Measurements from ENCODE around the gene SLC30A10.
A peak's percentile ranks its signal among the peaks of the same experiment; 100 is the strongest.
"Not testable (repeated sequence)": the region's sequence is repeated elsewhere in the genome, so short reads cannot be mapped to it uniquely, and the experiment has no call there.

SLC30A10 gene

DNA sequence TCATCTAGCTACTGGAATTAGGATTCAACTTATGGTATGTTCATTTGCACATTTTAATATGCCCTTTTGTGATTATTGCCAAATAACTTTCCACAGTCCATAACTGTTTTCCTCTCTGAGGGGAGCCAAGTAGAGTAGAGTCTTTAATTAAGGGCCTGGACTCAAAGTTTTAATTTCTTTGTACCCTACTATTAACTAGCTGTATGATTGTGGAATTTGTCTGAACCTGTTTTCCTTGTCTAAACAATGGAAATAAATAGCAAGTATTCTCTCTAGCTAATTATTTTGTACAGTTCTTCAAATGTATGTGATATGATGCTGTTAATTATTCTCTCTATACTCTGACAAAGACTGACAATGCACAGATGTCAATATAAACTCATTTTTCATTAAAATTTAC, 24.0 kb upstream of the SLC30A10 start:
- no peaks in the 10 kb centered on the region for H3K9me3 ChIP-seq (replicated peaks; ENCODE audit: low read length)
- H3K4me2 ChIP-seq (ENCODE audit: low read length): no peak overlapping the region
- no peaks in the 10 kb centered on the region for H3K36me3 ChIP-seq (ENCODE audit: insufficient read depth, low read length)
- no peaks in the 10 kb centered on the region for H3K27me3 ChIP-seq (ENCODE audit: control insufficient read depth, insufficient read depth, low read length)
- H3K9ac ChIP-seq (ENCODE audit: low read depth, low read length): no peak overlapping the region
- H3K4me3 ChIP-seq (ENCODE audit: low read length): no peak overlapping the region
- no peaks in the 10 kb centered on the region for H3K4me1 ChIP-seq (ENCODE audit: control insufficient read depth, insufficient read depth, low read length)

DNA sequence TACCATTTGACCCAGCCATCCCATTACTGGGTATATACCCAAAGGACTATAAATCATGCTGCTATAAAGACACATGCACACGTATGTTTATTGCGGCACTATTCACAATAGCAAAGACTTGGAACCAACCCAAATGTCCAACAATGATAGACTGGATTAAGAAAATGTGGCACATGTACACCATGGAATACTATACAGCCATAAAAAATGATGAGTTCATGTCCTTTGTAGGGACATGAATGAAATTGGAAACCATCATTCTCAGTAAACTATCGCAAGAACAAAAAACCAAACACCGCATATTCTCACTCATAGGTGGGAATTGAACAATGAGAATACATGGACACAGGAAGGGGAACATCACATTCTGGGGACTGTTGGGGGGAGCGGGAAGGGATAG, 20.9 kb upstream of the SLC30A10 start:
- H3K4me1 ChIP-seq (ENCODE audit: control insufficient read depth, insufficient read depth, low read length); H3K27me3 ChIP-seq (ENCODE audit: control insufficient read depth, insufficient read depth, low read length); H3K4me3 ChIP-seq (ENCODE audit: low read length); H3K9me3 ChIP-seq (replicated peaks; ENCODE audit: low read length); H3K4me2 ChIP-seq (ENCODE audit: low read length); H3K9ac ChIP-seq (ENCODE audit: low read depth, low read length); H3K36me3 ChIP-seq (ENCODE audit: insufficient read depth, low read length): not testable (repeated sequence)

DNA sequence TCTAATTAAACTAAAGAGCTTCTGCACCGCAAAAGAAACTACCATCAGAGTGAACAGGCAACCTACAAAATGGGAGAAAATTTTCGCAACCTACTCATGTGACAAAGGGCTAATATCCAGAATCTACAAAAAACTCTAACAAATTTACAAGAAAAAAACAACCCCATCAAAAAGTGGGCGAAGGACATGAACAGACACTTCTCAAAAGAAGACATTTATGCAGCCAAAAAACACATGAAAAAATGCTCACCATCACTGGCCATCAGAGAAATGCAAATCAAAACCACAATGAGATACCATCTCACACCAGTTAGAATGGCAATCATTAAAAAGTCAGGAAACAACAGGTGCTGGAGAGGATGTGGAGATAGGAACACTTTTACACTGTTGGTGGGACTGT, 20.4 kb upstream of the SLC30A10 start:
- not testable (repeated sequence) for H3K4me1 ChIP-seq (ENCODE audit: control insufficient read depth, insufficient read depth, low read length); H3K9me3 ChIP-seq (replicated peaks; ENCODE audit: low read length)

DNA sequence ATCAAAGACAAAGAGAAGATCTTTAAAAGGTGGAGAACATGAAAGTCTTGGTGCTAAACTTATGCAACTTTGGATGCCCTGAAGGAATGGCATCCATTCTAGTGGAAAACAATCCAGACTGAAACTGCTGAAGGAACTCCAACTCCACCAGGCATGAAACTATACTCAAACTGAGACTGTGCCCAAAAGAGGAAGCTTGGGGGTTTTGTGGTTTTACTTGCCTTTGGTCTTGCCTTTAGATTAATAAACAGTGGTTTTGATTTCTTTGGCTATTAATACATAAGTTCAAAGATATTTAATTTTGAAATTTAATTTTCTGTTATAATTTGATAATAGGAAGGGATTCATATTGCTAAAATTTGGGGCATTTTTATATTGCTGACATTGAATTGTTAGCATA, 17.4 kb upstream of the SLC30A10 start:
- peaks cover 7% of the 10 kb centered on the region for H3K27me3 ChIP-seq (ENCODE audit: control insufficient read depth, insufficient read depth, low read length)
- H3K9me3 ChIP-seq (replicated peaks; ENCODE audit: low read length): no peaks in the 10 kb centered on the region
- H3K4me3 ChIP-seq (ENCODE audit: low read length): no peak overlapping the region
- H3K4me1 ChIP-seq (ENCODE audit: control insufficient read depth, insufficient read depth, low read length): no peaks in the 10 kb centered on the region
- no peak overlapping the region for H3K9ac ChIP-seq (ENCODE audit: low read depth, low read length)
- H3K4me2 ChIP-seq (ENCODE audit: low read length): no peak overlapping the region
- H3K36me3 ChIP-seq (ENCODE audit: insufficient read depth, low read length): no peaks in the 10 kb centered on the region

More for the DNA sequence above, 20.4 kb upstream of the SLC30A10 start:
- H3K4me3 ChIP-seq (ENCODE audit: low read length); H3K9ac ChIP-seq (ENCODE audit: low read depth, low read length); H3K27me3 ChIP-seq (ENCODE audit: control insufficient read depth, insufficient read depth, low read length); H3K4me2 ChIP-seq (ENCODE audit: low read length); H3K36me3 ChIP-seq (ENCODE audit: insufficient read depth, low read length): not testable (repeated sequence)

DNA sequence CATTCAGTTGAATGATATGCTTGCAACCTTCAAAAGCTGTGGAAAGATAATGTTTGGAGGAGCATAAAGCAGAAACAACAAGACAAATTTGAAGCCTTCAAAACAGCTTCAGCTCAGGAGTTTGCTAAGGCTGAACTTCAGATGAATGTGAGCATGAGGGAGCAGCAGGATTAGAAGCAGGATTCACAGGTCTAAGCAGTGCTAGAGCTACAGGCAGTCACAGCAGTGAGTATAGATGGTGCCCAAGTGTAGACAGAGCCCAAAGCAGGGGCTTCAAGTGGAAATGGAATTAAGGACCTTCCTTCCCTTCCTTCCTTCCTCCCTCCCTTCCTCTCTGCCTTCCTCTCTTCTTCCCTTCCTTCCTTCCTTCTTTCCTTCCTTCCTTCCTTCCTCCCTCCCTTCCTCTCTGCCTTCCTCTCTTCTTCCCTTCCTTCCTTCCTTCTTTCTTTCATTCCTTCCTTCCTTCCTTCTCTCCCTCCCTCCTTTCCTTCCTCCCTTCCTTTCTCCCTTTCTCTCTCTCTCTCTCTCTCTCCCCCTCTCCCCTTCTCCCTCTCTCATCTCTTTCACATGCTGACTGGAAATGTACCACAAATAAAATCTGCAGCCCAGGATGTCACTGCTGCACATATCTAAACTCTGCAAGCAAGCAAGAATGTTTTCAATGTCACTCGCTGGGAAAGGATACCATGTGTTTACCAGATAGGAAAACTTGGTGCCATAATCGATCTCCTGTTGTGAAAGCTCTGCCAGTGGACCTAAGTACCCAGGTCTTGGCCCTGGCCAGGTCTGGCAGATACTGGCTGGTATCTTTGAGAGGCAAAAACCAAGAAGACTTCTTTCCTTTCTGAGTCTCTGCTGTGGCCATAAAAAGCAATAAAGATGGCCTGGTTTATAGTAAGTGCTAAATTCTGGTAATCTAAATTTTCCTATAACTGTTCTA, 13.1 kb upstream of the SLC30A10 start:
- Histone ChIP-seq H3K4me2 (ENCODE audit: low read length) (no peak overlapping the region), H3K9ac (ENCODE audit: low read depth, low read length) (no peak overlapping the region), H3K4me3 (ENCODE audit: low read length) (no peak overlapping the region), H3K36me3 (ENCODE audit: insufficient read depth, low read length) (no peaks in the 10 kb centered on the region), H3K9me3 (replicated peaks; ENCODE audit: low read length) (no peaks in the 10 kb centered on the region), H3K27me3 (ENCODE audit: control insufficient read depth, insufficient read depth, low read length) (peaks cover 10% of the 10 kb centered on the region), H3K4me1 (ENCODE audit: control insufficient read depth, insufficient read depth, low read length) (no peaks in the 10 kb centered on the region)

DNA sequence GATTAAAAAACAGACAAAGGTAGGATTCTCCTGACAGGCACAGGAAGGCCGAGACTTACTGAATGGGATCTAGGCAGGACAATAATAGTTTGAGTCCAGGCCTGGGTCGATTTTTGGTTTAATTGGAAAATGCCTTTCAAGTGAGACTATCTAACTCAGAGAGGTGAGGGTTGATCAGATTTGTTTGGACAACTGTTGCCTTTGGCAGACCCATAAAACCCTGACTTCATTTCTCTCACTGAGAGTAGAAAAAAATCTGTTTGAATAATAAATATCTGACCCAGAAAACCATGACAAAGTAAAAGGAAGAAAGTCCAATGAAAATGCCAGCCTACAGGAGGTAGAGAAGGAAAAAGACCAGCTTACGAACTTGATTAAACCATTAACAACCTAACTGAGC, 12.3 kb upstream of the SLC30A10 start:
- Histone ChIP-seq H3K4me1 (ENCODE audit: control insufficient read depth, insufficient read depth, low read length) (no peaks in the 10 kb centered on the region), H3K36me3 (ENCODE audit: insufficient read depth, low read length) (no peaks in the 10 kb centered on the region), H3K4me2 (ENCODE audit: low read length) (no peak overlapping the region), H3K4me3 (ENCODE audit: low read length) (no peak overlapping the region), H3K9me3 (replicated peaks; ENCODE audit: low read length) (no peaks in the 10 kb centered on the region), H3K9ac (ENCODE audit: low read depth, low read length) (no peak overlapping the region), H3K27me3 (ENCODE audit: control insufficient read depth, insufficient read depth, low read length) (peaks cover 13% of the 10 kb centered on the region)

DNA sequence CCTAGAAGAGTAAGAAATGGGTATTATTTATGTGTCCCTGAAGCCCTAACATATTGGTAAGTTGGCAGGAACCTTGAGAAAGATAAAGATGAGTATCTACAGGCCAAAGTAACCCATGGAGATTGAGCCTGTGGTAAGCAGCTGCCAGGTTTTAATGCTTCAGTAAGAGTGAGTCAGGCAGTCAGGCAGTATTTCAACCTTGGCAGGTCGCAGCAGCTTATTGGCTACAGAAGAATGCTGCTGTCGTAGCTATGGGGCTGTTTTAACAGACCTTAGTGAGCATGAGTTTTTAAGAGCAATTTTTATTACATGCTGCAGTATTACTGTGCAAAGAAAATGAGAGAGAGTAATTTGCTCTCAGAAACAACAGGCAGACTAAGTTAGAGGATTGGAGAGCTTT, 10.3 kb upstream of the SLC30A10 start:
- Histone ChIP-seq H3K4me2 (ENCODE audit: low read length) (no peak overlapping the region), H3K9me3 (replicated peaks; ENCODE audit: low read length) (no peaks in the 10 kb centered on the region), H3K4me3 (ENCODE audit: low read length) (no peak overlapping the region), H3K36me3 (ENCODE audit: insufficient read depth, low read length) (no peaks in the 10 kb centered on the region), H3K4me1 (ENCODE audit: control insufficient read depth, insufficient read depth, low read length) (no peaks in the 10 kb centered on the region), H3K9ac (ENCODE audit: low read depth, low read length) (no peak overlapping the region), H3K27me3 (ENCODE audit: control insufficient read depth, insufficient read depth, low read length) (peaks cover 19% of the 10 kb centered on the region)

DNA sequence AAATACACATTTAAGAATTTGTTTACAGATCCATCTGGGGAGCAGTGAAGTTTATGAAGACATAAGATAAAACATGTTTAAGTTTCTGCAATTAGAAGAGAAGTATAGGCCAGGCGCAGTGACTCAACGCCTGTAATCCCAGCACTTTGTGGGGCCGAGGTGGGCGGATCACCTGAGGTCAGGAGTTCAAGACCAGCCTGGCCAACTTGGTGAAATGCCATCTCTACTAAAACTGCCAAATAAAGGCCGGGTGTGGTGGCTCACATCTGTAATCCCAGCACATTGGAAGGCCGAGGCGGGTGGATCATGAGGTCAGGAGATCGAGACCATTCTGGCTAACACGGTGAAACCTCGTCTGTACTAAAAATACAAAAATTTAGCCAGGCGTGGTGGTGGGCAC, 5.4 kb upstream of the SLC30A10 start:
- not testable (repeated sequence) for H3K4me3 ChIP-seq (ENCODE audit: low read length); H3K4me2 ChIP-seq (ENCODE audit: low read length); H3K36me3 ChIP-seq (ENCODE audit: insufficient read depth, low read length); H3K4me1 ChIP-seq (ENCODE audit: control insufficient read depth, insufficient read depth, low read length); H3K9me3 ChIP-seq (replicated peaks; ENCODE audit: low read length); H3K9ac ChIP-seq (ENCODE audit: low read depth, low read length)
- H3K27me3 ChIP-seq (ENCODE audit: control insufficient read depth, insufficient read depth, low read length): peaks cover 26% of the 10 kb centered on the region

DNA sequence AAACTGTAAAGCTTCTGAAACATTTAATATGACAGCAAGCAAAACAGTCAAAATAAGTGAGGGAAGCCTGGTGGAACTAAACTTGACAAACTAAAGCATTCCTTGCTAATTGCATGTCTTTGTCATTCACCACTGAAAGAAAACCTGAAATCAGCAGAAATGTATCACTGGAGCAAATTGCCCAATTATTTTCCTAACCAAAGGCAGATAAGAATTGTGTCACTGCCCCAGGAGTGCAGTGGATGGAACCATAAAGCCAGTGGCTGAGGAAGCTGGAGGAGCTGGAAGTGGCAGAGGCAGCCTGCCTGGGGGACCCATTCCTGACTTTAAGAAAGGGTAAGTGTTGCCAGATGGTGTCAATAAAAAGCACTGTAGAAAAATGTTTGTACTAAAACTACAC, 2.7 kb upstream of the SLC30A10 start:
- Histone ChIP-seq H3K9me3 (replicated peaks; ENCODE audit: low read length) (no peaks in the 10 kb centered on the region), H3K27me3 (ENCODE audit: control insufficient read depth, insufficient read depth, low read length) (peaks cover 46% of the 10 kb centered on the region), H3K9ac (ENCODE audit: low read depth, low read length) (no peak overlapping the region), H3K4me1 (ENCODE audit: control insufficient read depth, insufficient read depth, low read length) (peaks cover 12% of the 10 kb centered on the region), H3K4me3 (ENCODE audit: low read length) (no peak overlapping the region), H3K4me2 (ENCODE audit: low read length) (no peak overlapping the region), H3K36me3 (ENCODE audit: insufficient read depth, low read length) (no peaks in the 10 kb centered on the region)

DNA sequence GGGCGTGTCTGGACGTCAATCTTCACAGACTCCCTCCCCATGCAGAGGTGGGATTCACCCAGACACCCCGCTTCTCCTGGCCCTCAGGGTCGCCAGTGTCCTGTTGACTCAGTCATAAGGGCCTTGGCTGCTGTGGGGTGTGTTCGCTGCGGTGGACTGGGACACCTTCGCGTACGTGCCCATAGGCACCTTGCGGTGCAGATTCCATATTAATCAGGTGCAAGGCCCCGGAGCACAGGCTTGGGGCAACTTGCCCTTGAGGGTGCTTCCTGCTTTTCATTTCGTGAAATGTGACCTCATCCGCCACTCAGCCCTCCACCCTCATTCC, 398 bp upstream of the SLC30A10 start:
- no peak overlapping the region for H3K9ac ChIP-seq (ENCODE audit: low read depth, low read length)
- H3K4me3 ChIP-seq (ENCODE audit: low read length): peak overlapping the region; percentile 69
- peaks cover 41% of the 10 kb centered on the region for H3K27me3 ChIP-seq (ENCODE audit: control insufficient read depth, insufficient read depth, low read length)

DNA sequence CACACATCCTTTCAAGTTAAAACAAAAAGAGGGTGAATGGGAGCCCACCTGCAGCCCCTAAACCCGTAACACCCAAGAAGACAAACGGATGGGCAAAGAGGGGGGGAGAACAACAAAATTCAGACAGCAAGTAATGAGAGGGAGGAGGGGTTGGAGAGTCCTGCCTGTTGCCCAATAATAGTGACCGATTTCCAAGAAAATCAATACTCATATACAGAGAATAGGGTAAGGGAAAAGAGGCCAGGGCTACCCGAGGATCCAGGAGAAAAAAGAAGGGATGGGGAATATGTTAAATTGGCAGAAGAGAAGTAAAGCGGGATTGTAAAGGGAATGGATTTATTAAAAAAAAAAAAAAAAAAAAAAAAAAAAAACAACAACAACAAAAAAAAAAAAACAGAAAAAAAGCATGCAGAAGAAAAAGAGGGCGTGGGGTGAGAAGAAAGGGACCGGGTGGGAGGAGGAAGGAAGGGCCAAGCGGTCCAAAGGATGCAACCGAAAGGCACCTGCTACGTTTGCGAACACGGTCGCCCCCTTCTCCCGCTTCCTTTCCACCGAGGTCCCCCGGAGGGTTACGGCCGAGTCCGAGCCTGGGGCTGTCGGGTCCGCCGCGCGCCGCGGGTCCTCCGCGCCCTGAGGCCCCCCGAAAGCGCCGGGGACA, 930 bp downstream of the SLC30A10 start:
- Histone ChIP-seq H3K36me3 (ENCODE audit: insufficient read depth, low read length) (no peaks in the 10 kb centered on the region), H3K4me3 (ENCODE audit: low read length) (peak overlapping the region; percentile 69), H3K4me2 (ENCODE audit: low read length) (peak overlapping the region; percentile 97), H3K27me3 (ENCODE audit: control insufficient read depth, insufficient read depth, low read length) (peaks cover 48% of the 10 kb centered on the region), H3K4me1 (ENCODE audit: control insufficient read depth, insufficient read depth, low read length) (peaks cover 12% of the 10 kb centered on the region), H3K9ac (ENCODE audit: low read depth, low read length) (no peak overlapping the region), H3K9me3 (replicated peaks; ENCODE audit: low read length) (no peaks in the 10 kb centered on the region)

More for the DNA sequence above, 398 bp upstream of the SLC30A10 start:
- Histone ChIP-seq H3K36me3 (ENCODE audit: insufficient read depth, low read length) (no peaks in the 10 kb centered on the region), H3K4me2 (ENCODE audit: low read length) (peak overlapping the region; percentile 97), H3K4me1 (ENCODE audit: control insufficient read depth, insufficient read depth, low read length) (peaks cover 12% of the 10 kb centered on the region), H3K9me3 (replicated peaks; ENCODE audit: low read length) (no peaks in the 10 kb centered on the region)
